PC-9 (cell line): Measurements from ENCODE around the gene SH3BP5L.

Experiments
- CTCF ChIP-seq: fragments of 200-600 bp; sonication (generic); conservative IDR thresholded peaks from 2 replicates; pipeline ENCODE4 v1.6.1; 2017; ENCODE audit warnings: mixed run types, antibody characterized with exemption, mild to moderate bottlenecking, moderate library complexity
- EZH2 ChIP-seq: fragments of 200-600 bp; sonication (generic); IDR thresholded peaks from 2 replicates; pipeline ENCODE4 v1.8.0; 2017; ENCODE audit warnings: antibody characterized with exemption, low read depth

DNA sequence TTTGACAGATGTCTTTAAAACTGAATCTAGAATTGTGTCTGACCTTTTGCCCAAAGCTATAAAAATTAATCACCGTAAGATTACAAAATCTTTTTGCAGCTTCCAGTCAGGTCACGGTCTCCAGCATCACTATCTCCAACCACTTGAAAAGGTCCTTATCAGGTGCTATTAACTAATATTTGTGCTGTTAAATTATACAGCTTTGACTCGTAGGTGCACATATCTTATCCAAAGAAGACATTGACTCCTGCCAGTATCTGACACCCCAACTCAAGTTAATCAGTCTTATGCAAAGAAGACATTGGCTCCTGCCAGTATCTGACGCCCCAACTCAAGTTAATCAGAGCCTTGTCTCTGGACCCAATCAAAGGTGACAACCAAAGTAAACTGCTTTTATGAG, 50.3 kb downstream of the SH3BP5L start:
- TF ChIP-seq CTCF = no peak
- no peak for TF ChIP-seq EZH2
